Panc1 (cell line): Measurements from ENCODE around the gene FYN. TPM values are rescaled to one million over a fixed set of nuclear protein-coding genes. Genes with fewer than 3 reads are reported as not detected.

Experiments used
- ATAC-seq: fragments of 200-7000 bp; cut with Tn5 transposase; 2 replicates; pipeline ENCODE4 v1.9.1; 2020; ENCODE audit warnings: mild to moderate bottlenecking, moderate library complexity
- BruUV-seq: library from RNA; stranded (reverse); fragments of 400-500 nt; replicated peaks from 2 replicates; lab custom pipeline; 2021; lab: Mats Ljungman, UMichigan
- CTCF ChIA-PET: fragments of 300-600 bp; sonication (Branson Sonifier 250); formaldehyde crosslinking; loops from one replicate; lab custom pipeline; 2022; ENCODE audit warnings: antibody characterized with exemption; lab: Charles Lee
- POLR2A ChIA-PET: fragments of 300-600 bp; sonication (Branson Sonifier 250); formaldehyde crosslinking; loops from one replicate; lab custom pipeline; 2022; ENCODE audit warnings: antibody characterized with exemption; lab: Charles Lee
- DNase-seq: peaks from one replicate; pipeline ENCODE4 v3.0.0-alpha.2; 2010; ENCODE audit warnings: low read depth, low spot score
- H3K27ac ChIP-seq: 2 replicates; pipeline ENCODE4 v1.5.1; 2011; ENCODE audit warnings: mild to moderate bottlenecking, low read length, inconsistent platforms
- H3K27me3 ChIP-seq: fragments of 200-500 bp; sonication (Bioruptor generic); 2 replicates; pipeline ENCODE4 v1.6.0; 2014; ENCODE audit warnings: low read length, inconsistent platforms; ENCODE audit not compliant: control insufficient read depth, insufficient read depth
- H3K36me3 ChIP-seq: fragments of 200-500 bp; sonication (Bioruptor generic); 2 replicates; pipeline ENCODE4 v1.5.1; 2014; ENCODE audit warnings: inconsistent platforms, mild to moderate bottlenecking, low read length, moderate library complexity; ENCODE audit not compliant: control insufficient read depth, insufficient read depth
- H3K4me1 ChIP-seq: 2 replicates; pipeline ENCODE4 v1.5.1; 2011; ENCODE audit warnings: inconsistent platforms, mild to moderate bottlenecking, low read length, moderate library complexity; ENCODE audit not compliant: control insufficient read depth, insufficient read depth
- H3K4me3 ChIP-seq, 2 experiments: 2 replicates each; pipeline ENCODE4 v1.5.1; 2011 to 2012; ENCODE audit warnings: low read depth in 2 of 2, low read length in 2 of 2, mild to moderate bottlenecking in 2 of 2, inconsistent platforms in 1 of 2, moderate library complexity in 1 of 2
- H3K9me3 ChIP-seq: fragments of 200-500 bp; sonication (Bioruptor generic); 2 replicates; pipeline ENCODE4 v1.5.1; 2014; ENCODE audit warnings: low read depth, mild to moderate bottlenecking, inconsistent platforms, low read length, moderate library complexity; ENCODE audit not compliant: control insufficient read depth, insufficient read depth
- POLR2AphosphoS5 ChIP-seq: IDR thresholded peaks from 2 replicates; pipeline ENCODE4 v1.6.1; 2012; ENCODE audit warnings: mild to moderate bottlenecking, low read depth, low read length, moderate library complexity
- SIN3A ChIP-seq: IDR thresholded peaks from 2 replicates; pipeline ENCODE4 v1.6.1; 2012; ENCODE audit warnings: low read depth, mild to moderate bottlenecking, low read length, moderate library complexity, borderline replicate concordance; ENCODE audit not compliant: insufficient read depth
- TCF7L2 ChIP-seq: IDR thresholded peaks from 2 replicates; pipeline ENCODE4 v1.6.1; 2011; ENCODE audit warnings: mild to moderate bottlenecking, low read depth, low read length, inconsistent platforms
- in situ Hi-C: cut with HindIII; loops from 2 replicates; pipeline ENCODE4 v1.10.0; 2016; ENCODE audit warnings: low sequenced_read_pairs, low pct_unique_long_range_greater_than_20kb
- intact Hi-C: fragments of 100-400 bp; cut with micrococcal nuclease; formaldehyde crosslinking; loops from one replicate; pipeline ENCODE4 v1.10.0; 2022; ENCODE audit not compliant: unreplicated experiment
- total RNA-seq: library from RNA; stranded (reverse); gene quantifications from one replicate; pipeline ENCODE4 v1.2.1, GENCODE V29; 2021; ENCODE audit not compliant: unreplicated experiment
- TF ChIP-seq, protein P1 (sequence below): fragments of 450-650 bp; IDR thresholded peaks from 2 replicates; pipeline ENCODE4 v1.5.1; 2017; ENCODE audit warnings: mild to moderate bottlenecking
- TF ChIP-seq, protein P2 (sequence below), 2 experiments: IDR thresholded peaks; 2 replicates each; pipeline ENCODE4 v1.6.1; 2011 to 2012; ENCODE audit warnings: low read depth in 2 of 2, control low read depth in 1 of 2, low read length in 1 of 2, mild to moderate bottlenecking in 1 of 2, moderate library complexity in 1 of 2; ENCODE audit not compliant: insufficient read depth in 1 of 2

The FYN gene
- total RNA-seq, 1 experiment from 2014 or later, result 4.2 TPM

DNA sequence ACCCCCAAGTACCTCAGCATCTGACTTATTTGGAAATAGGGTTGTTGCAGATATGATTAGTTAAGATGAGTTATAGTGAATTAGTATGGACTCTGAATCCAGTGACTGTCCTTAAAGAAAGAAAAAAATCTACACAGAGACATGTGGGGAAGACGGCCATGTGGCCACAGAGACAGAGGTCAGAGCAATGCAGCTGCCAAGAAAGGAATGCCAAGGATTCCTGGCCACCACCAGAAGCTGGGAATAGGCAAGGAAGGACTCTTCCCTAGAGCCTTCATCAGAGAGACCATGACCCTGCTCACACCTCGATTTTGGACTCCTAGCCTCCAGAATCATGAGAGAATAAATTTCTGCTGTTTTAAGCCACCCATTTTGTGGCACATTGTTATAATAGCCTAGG lies 81.8 kb downstream of the FYN start:
- Histone ChIP-seq H3K27me3 (no peaks in the 10 kb centered on the region; the same call in 1 of the 2 replicates), H3K4me1 (no peaks in the 10 kb centered on the region), H3K36me3 (no peaks in the 10 kb centered on the region), H3K4me3 (no peak overlapping the region), H3K9me3 (no peaks in the 10 kb centered on the region), H3K27ac (no peak overlapping the region)
- CTCF ChIA-PET, result no interaction called here
- POLR2A ChIA-PET, result no interaction called here
- DNase-seq (no peak), ATAC-seq (no peak)
- TF ChIP-seq SIN3A (no peak), POLR2AphosphoS5 (no peak), TCF7L2 (no peak)
- TF ChIP-seq, protein P1, sequence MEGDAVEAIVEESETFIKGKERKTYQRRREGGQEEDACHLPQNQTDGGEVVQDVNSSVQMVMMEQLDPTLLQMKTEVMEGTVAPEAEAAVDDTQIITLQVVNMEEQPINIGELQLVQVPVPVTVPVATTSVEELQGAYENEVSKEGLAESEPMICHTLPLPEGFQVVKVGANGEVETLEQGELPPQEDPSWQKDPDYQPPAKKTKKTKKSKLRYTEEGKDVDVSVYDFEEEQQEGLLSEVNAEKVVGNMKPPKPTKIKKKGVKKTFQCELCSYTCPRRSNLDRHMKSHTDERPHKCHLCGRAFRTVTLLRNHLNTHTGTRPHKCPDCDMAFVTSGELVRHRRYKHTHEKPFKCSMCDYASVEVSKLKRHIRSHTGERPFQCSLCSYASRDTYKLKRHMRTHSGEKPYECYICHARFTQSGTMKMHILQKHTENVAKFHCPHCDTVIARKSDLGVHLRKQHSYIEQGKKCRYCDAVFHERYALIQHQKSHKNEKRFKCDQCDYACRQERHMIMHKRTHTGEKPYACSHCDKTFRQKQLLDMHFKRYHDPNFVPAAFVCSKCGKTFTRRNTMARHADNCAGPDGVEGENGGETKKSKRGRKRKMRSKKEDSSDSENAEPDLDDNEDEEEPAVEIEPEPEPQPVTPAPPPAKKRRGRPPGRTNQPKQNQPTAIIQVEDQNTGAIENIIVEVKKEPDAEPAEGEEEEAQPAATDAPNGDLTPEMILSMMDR, result no peak
- TF ChIP-seq, protein P2, sequence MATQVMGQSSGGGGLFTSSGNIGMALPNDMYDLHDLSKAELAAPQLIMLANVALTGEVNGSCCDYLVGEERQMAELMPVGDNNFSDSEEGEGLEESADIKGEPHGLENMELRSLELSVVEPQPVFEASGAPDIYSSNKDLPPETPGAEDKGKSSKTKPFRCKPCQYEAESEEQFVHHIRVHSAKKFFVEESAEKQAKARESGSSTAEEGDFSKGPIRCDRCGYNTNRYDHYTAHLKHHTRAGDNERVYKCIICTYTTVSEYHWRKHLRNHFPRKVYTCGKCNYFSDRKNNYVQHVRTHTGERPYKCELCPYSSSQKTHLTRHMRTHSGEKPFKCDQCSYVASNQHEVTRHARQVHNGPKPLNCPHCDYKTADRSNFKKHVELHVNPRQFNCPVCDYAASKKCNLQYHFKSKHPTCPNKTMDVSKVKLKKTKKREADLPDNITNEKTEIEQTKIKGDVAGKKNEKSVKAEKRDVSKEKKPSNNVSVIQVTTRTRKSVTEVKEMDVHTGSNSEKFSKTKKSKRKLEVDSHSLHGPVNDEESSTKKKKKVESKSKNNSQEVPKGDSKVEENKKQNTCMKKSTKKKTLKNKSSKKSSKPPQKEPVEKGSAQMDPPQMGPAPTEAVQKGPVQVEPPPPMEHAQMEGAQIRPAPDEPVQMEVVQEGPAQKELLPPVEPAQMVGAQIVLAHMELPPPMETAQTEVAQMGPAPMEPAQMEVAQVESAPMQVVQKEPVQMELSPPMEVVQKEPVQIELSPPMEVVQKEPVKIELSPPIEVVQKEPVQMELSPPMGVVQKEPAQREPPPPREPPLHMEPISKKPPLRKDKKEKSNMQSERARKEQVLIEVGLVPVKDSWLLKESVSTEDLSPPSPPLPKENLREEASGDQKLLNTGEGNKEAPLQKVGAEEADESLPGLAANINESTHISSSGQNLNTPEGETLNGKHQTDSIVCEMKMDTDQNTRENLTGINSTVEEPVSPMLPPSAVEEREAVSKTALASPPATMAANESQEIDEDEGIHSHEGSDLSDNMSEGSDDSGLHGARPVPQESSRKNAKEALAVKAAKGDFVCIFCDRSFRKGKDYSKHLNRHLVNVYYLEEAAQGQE (IDR thresholded peaks at IDR 0.05; ENCODE audit: insufficient read depth in 1 of 2, low read depth in 2 of 2, low read length in 1 of 2), result no peak
- intact Hi-C loops (no loop called here), in situ Hi-C loops (no loop called here)
- BruUV-seq, result no TSS peak

DNA sequence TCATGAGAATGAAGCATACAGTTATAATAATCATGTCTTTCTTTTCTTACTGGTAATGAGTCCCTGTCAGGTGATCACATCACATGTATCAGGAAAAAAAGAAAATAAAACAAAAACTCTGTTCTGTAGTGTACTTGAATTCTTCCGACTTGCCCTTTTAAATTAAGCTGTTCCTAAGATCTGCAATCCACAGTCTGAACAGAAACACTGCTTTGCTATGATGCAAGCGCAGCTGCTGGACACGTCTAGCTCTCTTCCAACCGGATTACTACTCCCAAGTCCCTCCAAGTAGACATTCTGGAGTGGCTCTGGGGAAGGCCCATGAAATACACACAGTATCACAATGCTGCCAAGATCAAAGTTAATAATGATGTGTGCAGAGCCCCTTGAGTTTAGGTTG lies 83.7 kb downstream of the FYN start:
- Histone ChIP-seq H3K4me1 (no peaks in the 10 kb centered on the region), H3K9me3 (no peaks in the 10 kb centered on the region), H3K36me3 (no peaks in the 10 kb centered on the region), H3K4me3 (no peak overlapping the region), H3K27ac (no peak overlapping the region), H3K27me3 (no peaks in the 10 kb centered on the region; the same call in 1 of the 2 replicates)
- intact Hi-C loops (no loop called here), in situ Hi-C loops (no loop called here)
- no peak for TF ChIP-seq POLR2AphosphoS5
- no peak for TF ChIP-seq SIN3A
- TF ChIP-seq TCF7L2, result no peak
- ATAC-seq (no peak), DNase-seq (no peak)
- CTCF ChIA-PET, result no interaction called here
- no TSS peak for BruUV-seq
- POLR2A ChIA-PET, result no interaction called here
